Measurements from ENCODE around the gene BLTP1.

Gene BLTP1

DNA sequence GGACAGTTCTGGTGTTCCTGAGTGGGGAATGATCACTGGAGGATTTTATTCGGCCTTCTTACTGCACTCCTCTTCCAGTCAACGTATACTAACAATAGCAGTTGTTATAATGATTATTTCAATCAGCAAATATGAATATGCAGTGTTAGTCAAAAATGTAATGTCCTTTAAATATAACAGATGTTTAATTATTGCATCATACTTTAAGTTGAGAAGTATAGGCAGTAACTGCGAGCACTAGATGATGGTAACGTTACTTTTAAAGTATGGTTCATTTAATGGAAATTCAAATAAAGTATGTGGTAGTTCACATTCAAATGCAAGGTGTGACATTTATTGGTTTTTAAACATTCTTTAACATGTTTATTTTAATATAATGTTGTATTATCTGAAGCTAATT lies 5.5 kb upstream of the BLTP1 start (continued):
- TF ChIP-seq, protein P1, sequence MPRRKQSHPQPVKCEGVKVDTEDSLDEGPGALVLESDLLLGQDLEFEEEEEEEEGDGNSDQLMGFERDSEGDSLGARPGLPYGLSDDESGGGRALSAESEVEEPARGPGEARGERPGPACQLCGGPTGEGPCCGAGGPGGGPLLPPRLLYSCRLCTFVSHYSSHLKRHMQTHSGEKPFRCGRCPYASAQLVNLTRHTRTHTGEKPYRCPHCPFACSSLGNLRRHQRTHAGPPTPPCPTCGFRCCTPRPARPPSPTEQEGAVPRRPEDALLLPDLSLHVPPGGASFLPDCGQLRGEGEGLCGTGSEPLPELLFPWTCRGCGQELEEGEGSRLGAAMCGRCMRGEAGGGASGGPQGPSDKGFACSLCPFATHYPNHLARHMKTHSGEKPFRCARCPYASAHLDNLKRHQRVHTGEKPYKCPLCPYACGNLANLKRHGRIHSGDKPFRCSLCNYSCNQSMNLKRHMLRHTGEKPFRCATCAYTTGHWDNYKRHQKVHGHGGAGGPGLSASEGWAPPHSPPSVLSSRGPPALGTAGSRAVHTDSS (tag by site-specific recombination; IDR thresholded peaks at IDR 0.05) = no peak
- TF ChIP-seq BCL11B (tag by site-specific recombination; IDR thresholded peaks at IDR 0.05; ENCODE audit: low read depth) (no peak), ZNF175 (tag by site-specific recombination; IDR thresholded peaks at IDR 0.05) (no peak), BCL11A (tag by site-specific recombination; IDR thresholded peaks at IDR 0.05; ENCODE audit: low read depth) (no peak), ZNF514 (tag by site-specific recombination; IDR thresholded peaks at IDR 0.05) (no peak), ZNF202 (tag by site-specific recombination; IDR thresholded peaks at IDR 0.05; ENCODE audit: borderline replicate concordance) (no peak), ZFP3 (tag by site-specific recombination; IDR thresholded peaks at IDR 0.05; ENCODE audit: low read depth) (no peak), ZNF521 (tag by site-specific recombination; IDR thresholded peaks at IDR 0.05) (no peak)
- TF ChIP-seq, protein P2, sequence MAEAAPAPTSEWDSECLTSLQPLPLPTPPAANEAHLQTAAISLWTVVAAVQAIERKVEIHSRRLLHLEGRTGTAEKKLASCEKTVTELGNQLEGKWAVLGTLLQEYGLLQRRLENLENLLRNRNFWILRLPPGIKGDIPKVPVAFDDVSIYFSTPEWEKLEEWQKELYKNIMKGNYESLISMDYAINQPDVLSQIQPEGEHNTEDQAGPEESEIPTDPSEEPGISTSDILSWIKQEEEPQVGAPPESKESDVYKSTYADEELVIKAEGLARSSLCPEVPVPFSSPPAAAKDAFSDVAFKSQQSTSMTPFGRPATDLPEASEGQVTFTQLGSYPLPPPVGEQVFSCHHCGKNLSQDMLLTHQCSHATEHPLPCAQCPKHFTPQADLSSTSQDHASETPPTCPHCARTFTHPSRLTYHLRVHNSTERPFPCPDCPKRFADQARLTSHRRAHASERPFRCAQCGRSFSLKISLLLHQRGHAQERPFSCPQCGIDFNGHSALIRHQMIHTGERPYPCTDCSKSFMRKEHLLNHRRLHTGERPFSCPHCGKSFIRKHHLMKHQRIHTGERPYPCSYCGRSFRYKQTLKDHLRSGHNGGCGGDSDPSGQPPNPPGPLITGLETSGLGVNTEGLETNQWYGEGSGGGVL (tag by site-specific recombination; IDR thresholded peaks at IDR 0.05) = no peak

GRCh38 chr4:122150931-122151330 lies 1.2 kb upstream of the BLTP1 start:
- Histone ChIP-seq H3K4me1 (ENCODE audit: control insufficient read depth, insufficient read depth, low read length) (no peaks in the 10 kb centered on the region), H3K4me3 (ENCODE audit: low read depth, low read length) (no peak overlapping the region), H3K9me3 (ENCODE audit: control insufficient read depth, insufficient read depth, low read depth, low read length) (no peaks in the 10 kb centered on the region), H3K27ac (ENCODE audit: extremely low read depth, low read depth, low read length) (no peak overlapping the region), H3K36me3 (ENCODE audit: control insufficient read depth in 2 of 2, insufficient read depth in 1 of 2, low read length in 2 of 2) (peaks cover 0 to 16% of the 10 kb centered on the region in 2 experiments; a peak in 2 of 3 replicates)
- TF ChIP-seq ZFP41 (tag by site-specific recombination; IDR thresholded peaks at IDR 0.05; ENCODE audit: borderline replicate concordance) (no peak), ZNF544 (tag by site-specific recombination; IDR thresholded peaks at IDR 0.05) (no peak), ZNF221 (tag by site-specific recombination; IDR thresholded peaks at IDR 0.05; ENCODE audit: borderline replicate concordance) (no peak), ZNF514 (tag by site-specific recombination; IDR thresholded peaks at IDR 0.05) (no peak), ZNF114 (tag by site-specific recombination; IDR thresholded peaks at IDR 0.05) (no peak), AEBP2 (tag by site-specific recombination; IDR thresholded peaks at IDR 0.05; ENCODE audit: borderline replicate concordance) (no peak), SP7 (tag by site-specific recombination; IDR thresholded peaks at IDR 0.05) (no peak), ZNF391 (tag by site-specific recombination; IDR thresholded peaks at IDR 0.05; ENCODE audit: borderline replicate concordance, low read depth) (no peak), ZNF138 (tag by site-specific recombination; IDR thresholded peaks at IDR 0.05; ENCODE audit: borderline replicate concordance) (no peak), ZNF404 (tag by site-specific recombination; IDR thresholded peaks at IDR 0.05) (no peak), WT1 (tag by site-specific recombination; IDR thresholded peaks at IDR 0.05) (no peak), KLF10 (tag by site-specific recombination; IDR thresholded peaks at IDR 0.05) (no peak), ZNF2 (tag by site-specific recombination; IDR thresholded peaks at IDR 0.05) (no peak)
- TF ChIP-seq, protein P3, sequence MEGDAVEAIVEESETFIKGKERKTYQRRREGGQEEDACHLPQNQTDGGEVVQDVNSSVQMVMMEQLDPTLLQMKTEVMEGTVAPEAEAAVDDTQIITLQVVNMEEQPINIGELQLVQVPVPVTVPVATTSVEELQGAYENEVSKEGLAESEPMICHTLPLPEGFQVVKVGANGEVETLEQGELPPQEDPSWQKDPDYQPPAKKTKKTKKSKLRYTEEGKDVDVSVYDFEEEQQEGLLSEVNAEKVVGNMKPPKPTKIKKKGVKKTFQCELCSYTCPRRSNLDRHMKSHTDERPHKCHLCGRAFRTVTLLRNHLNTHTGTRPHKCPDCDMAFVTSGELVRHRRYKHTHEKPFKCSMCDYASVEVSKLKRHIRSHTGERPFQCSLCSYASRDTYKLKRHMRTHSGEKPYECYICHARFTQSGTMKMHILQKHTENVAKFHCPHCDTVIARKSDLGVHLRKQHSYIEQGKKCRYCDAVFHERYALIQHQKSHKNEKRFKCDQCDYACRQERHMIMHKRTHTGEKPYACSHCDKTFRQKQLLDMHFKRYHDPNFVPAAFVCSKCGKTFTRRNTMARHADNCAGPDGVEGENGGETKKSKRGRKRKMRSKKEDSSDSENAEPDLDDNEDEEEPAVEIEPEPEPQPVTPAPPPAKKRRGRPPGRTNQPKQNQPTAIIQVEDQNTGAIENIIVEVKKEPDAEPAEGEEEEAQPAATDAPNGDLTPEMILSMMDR (tag by site-specific recombination; IDR thresholded peaks at IDR 0.05) = no peak
- ChIA-PET POLR2A (no interaction called here), CTCF (no interaction called here)
